ENCODE measurements around the gene RRAGD. TPM values are rescaled to one million over a fixed set of nuclear protein-coding genes. Genes with fewer than 3 reads are reported as not detected.
"Not testable (repeated sequence)": the region's sequence is repeated elsewhere in the genome, so short reads cannot be mapped to it uniquely, and the experiment has no call there.

The RRAGD gene
- polyA plus RNA-seq, 12 donors: 30.0 to 159 (median 111) TPM

DNA sequence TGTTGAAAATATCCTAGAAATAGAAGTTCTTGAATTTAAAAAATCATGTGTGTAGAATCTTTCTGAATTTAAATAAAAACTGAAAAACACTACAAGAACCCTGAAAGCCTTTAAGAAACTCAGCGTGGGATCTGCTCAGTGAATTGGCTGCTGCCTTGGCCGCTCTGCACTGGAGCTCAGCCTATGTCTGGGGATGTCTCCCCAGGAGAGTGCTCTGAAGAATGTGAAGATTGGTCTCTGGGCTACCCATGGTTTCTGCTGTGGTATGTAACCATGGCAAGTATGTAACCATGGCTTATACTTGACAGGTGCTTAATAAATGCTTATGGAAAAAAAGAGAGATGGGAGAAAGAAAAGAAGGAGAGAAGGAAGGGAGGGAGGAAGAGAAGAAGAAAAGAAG lies 3.1 kb upstream of the RRAGD start:
- DNase-seq: no peak

DNA sequence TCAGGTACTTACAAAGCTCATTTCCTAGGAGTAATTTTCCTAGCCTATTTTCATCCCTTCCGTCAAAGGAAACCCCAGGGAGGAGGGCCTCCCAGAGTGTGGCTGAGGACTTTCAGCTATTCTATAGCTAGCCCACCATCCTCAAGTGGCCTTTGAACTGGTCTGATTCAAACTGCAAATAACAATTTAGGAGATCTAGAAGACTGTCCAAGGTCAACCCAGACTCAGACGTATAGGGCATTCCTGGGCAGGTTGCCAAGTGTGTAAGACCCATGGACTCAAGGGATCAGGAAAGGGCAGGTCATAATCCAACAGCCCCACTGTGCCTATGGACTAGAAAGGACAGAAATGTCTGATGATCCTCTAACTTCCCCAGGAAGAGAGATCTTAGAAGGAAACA lies 2.1 kb upstream of the RRAGD start:
- DNase-seq: no peak

DNA sequence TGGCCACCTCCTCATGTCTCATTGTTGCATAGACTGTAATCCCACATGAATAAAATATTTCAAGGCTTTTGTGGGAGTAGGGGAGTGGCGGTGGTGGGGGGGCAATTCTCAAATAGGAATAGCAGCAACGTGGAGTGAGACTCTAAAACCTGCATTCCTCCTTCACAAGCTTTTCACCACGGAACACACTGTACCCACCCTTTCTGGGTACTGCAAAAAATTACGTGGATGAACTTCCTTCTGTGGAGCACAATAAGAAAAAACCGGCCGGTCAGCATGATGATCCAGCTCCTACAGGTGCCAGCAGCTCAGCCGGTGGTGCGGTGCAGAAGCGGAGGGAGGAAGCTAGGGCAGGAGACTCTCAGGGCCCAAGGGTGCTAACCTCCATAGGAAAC lies 930 bp upstream of the RRAGD start:
- no peak for DNase-seq

DNA sequence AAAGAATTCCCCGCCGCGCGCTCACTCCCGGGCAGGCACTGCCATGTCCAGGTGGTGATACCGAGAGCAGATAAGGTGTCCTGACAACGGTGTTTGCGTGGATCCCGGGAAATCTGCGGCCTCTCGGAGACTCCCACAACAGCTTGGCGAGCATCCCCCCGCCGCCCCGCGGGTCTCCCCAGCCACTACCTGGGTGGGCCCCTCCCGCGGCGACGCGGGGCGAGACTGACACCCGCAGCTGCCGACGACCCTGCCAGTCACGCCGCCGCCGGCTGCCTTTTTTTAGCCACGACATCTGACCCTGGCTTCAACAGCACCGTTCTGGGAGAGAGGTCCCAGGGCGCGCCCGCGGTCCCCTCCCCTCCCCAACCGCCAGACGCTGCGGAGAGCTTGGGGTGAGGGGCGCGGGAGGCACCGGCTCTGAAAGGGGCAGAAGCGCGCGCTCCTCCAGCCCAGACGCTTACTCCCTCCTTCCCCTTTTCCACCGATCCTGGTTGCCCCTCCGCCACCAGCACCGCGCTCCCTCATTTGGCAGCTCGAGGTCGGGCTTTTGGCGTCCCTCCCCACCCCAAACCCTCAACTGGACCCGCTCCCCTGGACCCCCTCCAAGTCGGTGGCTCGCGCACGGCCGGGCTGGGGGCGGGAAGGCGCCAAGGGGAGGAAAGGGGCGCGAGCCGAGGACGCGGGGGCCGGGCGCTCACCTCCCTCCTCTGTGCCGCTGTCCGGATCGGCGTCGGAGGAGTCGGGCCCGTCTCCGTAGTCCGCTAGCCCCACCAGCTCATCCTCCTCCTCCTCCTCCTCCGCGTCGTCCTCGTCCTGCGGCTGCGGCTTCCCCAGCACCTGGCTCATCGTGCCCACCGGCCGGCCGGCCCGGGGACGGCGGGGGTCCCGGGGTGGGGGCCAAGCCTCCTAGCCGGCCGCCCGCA lies 665 bp downstream of the RRAGD start:
- peak; percentile 35 for DNase-seq

DNA sequence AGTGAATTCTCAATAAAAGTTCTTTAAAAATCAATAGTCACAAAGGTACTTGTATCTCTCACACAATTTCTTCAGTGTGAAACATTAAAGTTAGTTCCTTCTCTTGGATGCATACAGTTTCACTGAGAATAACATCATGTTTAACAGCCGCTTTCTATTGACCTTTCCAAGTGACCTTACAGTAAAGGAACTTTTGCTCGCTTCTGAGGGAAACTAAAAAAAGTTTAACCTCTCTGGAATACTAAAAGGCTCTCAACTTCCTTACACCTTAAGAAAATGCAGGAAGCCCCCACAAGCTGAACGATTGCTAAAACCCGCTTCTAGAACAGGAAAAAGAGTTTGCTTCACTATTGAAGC lies 1.3 kb downstream of the RRAGD start:
- DNase-seq: no peak

DNA sequence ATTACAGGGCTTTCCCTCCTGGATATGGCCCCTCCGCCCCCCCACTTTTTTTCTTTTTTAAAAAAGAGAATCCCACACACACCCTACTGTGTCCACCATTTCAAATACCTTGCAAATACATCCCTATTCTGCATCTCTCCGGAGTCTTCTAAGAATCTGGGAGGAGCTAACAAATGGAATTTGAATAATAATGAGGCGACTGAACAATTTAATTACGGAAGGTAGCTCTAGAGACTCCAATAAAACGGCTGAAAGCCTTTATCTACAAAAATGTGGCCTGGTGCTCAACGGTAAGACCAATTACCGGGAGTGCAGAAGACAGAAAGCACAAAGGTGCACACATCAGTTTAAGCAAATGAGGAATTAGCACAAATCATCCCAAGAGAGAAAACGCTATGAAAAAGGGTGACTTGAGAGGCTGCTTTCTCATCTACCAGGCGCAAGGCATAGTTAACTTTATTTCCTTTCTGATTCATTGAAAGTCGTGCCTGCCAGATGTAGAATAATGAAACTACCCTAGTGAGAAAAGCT lies 1.8 kb downstream of the RRAGD start:
- no peak for DNase-seq

DNA sequence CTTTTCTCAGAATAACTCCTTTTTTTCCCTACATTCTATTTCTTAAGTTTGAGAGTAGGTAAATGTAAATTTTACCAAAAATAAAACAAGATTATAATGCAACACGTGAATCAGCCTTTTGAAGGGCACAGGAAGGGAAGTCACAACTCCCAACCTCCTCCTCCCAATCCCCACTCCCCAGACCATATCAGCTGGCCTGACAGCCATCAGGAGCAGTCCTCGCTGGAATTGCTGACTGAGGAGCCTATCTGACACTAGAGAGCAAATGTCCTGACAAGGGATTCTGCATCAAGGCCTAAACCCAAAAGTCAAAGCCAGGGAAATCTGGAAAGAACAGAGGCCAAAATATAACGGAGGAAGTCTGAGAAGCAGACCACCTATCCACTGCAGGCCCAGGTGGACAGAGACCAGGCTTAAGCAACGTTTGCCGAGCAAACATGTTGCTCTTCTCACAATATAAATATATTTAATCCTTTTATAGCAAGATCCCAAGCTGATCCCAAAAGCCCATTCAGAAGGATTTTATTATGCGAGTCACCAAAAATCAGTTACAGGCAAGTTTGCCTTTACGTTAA lies 2.5 kb downstream of the RRAGD start:
- no peak for DNase-seq

DNA sequence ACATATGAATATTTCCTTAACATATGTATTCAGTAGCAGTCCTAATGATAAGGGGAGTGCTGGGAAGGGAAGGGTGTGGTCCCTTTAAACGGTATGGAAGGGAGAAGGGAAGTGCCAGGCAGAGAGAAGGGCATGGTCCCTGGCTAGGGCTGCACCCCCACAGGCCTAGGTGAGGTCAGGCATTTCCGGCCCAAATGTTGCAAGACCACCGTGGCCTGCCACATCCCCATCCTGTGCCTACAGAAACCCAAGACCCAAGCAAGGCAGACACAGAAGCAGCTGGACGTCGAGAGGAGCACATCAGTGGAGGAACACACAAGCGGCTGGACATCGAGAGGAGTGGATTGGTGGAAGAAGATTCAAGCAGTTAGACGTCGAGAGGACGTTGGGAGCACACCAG lies 5.9 kb downstream of the RRAGD start:
- DNase-seq: no peak

DNA sequence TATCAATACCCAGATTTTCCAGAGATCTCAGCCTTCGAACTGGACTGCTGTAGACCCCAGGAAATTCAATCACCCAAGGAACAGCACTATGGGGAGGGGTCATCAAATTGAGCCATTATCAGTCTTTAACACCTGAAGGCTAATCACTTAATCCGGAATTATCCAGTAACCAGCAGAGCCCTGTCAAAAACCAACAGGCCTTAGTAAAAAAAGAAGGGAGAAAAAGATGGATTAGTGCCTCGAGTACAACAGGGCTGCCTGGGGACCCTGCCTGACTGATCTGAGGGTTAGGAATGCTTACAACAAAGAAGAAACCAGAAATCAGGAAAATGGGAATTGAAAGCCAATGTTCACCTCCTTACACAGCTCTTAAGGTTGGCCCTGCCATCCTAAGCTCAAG lies 7.6 kb downstream of the RRAGD start:
- DNase-seq: no peak

DNA sequence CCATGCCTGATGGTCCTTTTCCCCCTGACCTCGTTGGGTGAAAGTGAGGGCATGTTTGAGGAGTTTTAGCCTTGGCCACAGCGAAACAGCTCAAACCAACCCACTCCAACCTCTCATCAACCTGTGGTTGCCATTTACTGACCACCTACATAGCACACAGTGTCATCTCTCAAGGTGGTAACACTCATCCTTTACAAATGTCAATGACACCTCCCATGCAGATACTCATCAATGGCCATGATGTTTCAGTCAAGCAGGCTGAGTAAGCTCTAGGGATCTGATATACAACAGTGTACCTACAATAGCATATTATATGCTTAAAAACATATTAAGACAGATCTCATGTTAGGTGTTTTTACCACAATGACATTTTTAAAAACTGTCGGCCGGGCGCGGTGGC lies 9.3 kb downstream of the RRAGD start:
- DNase-seq: no peak

DNA sequence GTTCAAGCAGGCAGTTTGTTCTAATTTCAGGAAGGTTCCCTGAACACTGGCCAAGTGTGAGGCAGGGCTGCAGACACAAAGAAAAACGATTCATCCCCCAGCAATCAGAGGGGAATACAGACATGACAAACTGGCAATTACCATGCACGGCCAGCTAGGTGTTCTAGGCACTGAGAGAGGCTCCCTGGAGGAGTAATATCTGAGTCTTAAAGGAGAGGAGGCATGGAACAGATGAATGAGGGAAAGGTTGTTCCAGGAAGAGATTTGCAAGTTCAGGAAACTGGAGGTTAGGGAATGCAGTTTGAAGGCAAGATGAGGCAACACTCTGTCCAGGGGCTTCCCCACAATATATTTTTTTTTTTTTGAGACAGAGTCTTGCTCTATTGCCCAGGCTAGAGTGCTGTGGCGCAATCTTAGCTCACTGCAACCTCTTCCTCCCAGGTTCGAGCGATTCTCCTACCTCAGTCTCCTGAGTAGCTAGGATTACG lies 11.1 kb downstream of the RRAGD start:
- no peak for DNase-seq

DNA sequence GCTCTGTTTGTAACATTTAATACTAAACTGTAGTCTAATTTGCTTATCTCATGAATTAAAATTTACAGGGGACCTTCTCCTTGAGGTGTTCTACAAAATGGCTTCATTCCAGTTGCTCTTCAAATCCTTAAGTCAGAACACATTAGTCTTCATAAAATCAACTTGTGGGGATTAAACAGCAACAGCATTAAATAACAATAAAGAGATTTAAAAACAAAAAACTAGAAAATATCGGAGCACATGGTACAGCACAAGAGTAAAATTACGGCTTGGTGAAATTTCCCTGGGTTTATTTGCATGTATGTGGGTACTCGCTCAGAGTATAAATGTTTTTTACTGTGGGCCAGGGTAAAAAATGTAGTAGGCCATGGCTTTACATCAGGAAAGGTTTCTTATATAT lies 12.0 kb downstream of the RRAGD start:
- no peak for DNase-seq

DNA sequence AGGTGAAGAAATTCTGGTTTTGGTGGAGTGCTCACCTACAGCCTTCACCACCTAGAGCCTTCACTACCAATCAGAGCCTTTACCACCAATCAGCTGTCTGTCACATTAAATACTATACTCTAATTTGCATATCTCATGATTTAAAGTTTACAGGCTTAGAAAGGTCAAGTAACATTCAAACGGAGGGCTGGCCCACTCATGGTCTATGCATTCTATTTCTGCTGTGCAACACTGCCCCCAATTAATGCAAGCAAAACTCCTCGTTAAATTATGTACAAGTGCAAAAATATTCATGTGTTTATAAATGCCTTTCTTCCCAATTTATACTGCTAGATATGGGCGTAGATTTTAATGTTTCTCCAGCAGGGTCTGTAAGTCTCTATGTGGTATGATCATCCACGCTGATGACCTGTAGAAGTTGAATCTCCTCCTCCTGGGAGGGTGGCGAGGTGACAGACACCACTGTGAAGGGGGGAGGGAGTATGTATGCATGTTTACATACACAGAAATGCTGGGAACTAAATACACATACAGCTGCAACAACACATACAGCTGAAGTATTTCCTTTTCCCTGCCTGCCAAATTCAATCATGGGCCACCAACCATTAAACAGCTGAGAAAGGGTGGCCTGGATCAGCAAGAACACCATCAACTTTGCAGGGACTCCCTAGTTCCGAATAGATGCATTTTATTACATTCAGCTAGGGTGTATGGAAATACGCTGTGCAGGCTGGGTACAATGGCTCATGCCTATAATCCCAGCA lies 13.1 kb downstream of the RRAGD start:
- DNase-seq: no peak

DNA sequence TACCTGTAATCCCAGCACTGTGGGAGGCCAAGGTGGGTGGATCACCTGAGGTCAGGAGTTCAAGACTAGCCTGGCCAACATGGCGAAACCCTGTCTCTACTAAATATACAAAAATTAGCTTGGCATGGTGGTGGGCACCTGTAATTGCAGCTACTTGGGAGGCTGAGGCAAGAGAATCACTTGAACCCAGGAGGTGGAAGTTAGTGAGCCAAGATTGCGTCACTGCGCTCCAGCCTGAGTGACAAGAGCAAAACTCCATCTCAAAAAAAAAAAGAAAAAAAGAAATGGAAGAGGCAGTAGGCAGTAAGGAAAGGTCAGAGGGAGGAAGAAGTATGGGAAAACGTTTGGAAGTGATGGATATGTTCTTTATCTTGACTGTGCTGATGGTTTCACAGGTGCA lies 14.2 kb downstream of the RRAGD start:
- DNase-seq: not testable (repeated sequence)

DNA sequence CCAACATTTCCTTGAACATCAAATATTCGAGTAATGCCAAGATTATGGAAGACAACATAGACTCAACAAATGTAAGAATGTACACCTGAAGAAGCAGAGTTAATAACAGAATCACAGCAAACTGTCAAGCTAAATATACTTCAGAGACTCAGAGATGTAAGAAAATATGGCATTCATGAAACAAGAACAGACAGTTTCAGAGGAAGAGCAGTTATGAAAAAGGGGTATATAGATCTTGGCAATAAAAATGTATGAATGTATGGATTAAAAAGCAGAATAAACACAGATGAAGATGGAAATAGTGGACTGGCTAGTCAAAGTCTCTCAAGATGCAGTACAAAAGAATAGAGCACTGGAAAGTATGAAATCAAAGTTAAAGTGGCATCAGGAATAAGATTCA lies 18.4 kb downstream of the RRAGD start:
- DNase-seq: no peak

DNA sequence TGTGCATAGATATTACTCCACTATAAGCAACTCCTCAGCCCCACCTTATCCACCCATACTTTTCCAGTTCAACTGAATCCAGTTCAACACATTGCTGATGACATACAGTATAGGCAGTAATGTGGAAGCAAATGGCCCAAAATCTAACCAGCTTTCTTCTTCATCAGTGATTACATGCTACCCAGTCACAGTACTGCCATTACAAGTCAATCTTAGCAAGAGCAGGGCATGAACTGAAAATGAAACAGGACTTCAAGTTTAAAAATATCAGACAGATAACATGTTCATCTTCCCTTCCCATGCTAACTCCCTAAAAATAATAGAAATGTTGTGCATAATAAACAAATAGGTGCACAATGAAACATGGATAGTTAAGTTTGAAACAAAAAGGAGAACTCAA lies 19.2 kb downstream of the RRAGD start:
- DNase-seq: no peak

DNA sequence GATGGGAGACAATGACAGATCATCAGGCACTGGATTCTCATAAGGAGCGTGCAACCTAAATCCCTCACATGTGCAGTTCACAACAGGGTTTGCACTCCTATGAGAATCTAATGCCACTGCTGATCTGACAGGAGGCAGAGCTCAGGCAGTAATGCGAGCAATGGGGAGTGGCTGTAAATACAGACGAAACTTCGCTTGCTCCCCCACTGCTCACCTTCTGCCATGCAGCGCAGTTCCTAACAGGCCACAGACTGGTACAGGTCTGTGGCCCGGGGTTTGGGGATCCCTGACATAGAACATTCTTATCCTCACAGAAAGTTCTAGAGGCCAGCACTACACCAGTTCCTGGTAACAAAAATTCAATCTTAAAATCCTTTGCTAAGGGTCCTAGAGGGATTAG lies 23.2 kb downstream of the RRAGD start:
- no peak for DNase-seq

DNA sequence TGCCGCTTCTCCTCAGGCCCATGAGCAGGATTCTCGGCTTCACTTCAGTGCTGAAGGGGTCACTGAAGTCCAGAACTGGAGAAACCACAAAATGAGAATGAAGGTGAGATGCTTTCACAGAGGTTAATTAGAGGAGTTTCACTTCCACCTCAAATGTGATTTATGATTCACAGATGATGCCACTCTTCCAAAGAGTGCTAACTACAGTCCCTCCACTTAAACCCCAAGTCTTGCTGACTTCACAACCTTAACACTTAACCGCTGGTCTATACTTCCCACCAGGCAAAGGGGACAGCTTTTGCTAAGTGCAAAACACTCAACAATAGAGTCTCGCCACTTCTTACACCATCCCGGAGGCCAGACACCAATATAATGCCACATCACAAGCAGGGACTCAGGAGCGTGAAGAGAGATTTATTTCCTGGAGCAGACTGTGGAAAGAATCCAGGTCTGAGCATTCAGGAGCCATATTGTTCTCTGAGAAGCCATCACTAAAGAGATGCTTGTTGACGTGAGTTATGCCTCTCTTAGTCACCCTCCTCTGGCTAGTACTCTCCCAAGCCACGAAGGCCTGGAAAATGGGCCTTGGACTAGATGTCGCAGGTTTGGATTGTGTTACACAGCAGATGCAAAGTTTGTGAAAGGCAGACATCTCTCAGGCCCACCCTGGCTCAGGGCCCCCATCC lies 24.4 kb downstream of the RRAGD start:
- DNase-seq: no peak

DNA sequence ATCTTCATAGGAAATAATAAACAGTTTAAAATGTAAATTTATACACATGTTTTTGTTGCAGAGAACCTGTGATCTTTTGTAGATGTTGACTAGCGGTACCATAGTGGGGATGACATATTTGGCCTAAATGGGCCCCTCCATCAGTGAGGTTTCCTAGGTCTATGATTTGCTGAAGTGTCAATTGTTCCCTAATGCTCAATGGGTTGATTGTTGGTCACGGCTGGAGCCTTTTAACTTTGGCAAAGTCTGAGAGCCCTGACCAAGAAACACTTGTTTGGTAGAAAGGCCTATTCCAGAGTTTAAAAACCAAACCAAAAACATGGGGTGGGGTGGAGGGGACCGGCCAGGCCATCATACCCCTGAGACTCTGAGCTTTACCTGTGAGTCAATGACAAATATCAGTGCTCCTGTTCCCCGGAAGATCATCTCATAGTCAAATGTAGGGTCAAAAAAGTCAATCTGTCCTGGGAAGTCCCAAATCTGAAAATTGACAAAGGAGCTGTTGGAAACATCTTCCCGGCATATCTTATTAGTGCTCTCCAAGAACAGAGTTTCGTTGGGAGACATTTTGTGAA lies 25.1 kb downstream of the RRAGD start:
- DNase-seq: no peak

DNA sequence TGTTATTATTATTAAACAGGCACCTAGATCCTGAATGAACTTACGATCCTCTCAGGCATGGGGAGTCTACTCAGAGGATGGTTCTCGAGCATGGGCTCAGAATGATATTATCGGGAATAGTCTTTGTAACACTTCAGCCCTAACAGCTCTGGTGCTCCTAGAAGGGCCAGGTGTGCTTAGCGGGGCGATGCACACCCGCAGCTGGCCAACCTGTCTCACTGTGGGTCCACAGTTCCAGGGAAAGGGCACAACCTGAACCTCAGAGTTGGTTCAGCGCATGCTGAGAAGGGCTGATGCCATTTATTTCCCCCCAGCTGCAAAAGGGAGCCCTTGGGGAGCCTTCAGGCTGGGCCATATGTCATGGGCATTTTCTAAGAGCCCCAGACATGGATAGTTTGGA lies 26.2 kb downstream of the RRAGD start:
- DNase-seq: no peak

DNA sequence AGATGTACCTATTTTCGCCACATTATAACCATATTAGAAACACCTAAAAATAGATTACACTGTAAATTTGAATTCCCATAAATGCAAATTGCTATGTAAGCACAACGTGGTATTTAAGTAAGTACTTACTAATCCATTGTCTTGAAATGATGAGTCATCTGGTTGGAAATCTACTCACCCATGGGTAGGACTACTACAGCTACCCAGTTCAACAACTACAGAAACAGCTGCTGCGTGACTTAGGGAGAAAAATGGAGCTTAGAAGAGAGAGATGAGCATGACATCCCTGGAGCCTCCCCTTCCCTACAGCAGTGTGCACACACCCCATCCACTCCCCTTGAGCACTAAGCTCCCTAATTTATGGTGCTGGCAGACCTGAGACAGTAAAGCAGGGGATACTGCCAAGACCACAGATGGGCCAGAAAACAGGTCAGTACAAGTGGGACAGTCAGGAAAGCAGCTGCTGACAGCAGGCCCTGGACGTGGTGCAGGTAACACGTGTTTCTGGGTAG lies 26.9 kb downstream of the RRAGD start:
- no peak for DNase-seq
